CD4-positive, alpha-beta T cell (primary cell): ENCODE results near the gene AZU1. TPM values are rescaled to one million over a fixed set of nuclear protein-coding genes. Genes with fewer than 3 reads are reported as not detected.
A peak's percentile ranks its signal among the peaks of the same experiment; 100 is the strongest.

Experiments
- ATAC-seq: fragments of 200-7000 bp; cut with Tn5 transposase; one replicate; pipeline ENCODE4 v1.10.0; 2022; ENCODE audit warnings: mild to moderate bottlenecking; ENCODE audit not compliant: poor library complexity
- CTCF ChIA-PET: fragments of 350-600 bp; sonication (Branson Sonifier 250); formaldehyde crosslinking; loops from one replicate; lab custom pipeline; 2021; ENCODE audit warnings: antibody characterized with exemption, inconsistent platforms; lab: Charles Lee
- POLR2A ChIA-PET: fragments of 350-600 bp; sonication (Branson Sonifier 250); formaldehyde crosslinking; loops from one replicate; lab custom pipeline; 2021; ENCODE audit warnings: antibody characterized with exemption, inconsistent platforms; lab: Charles Lee
- DNase-seq, 14 experiments: peaks; one replicate each; pipeline ENCODE4 v3.0.0-alpha.2; 2013 to 2020; ENCODE audit warnings: mixed read lengths in 2 of 14
- H3K27ac ChIP-seq, 2 donors: one replicate each; pipeline versions ENCODE4 v1.5.1 to v1.7.0; 2013; ENCODE audit warnings: low read length in 2 of 2, low read depth in 1 of 2, mild to moderate bottlenecking in 1 of 2
- H3K27me3 ChIP-seq, 2 experiments: 1 replicate in 1 of 2; 2 replicates in 1 of 2; pipeline versions ENCODE4 v1.6.1 to v1.7.0; 2013; ENCODE audit warnings: low read length in 2 of 2, control low read depth in 1 of 2, mild to moderate bottlenecking in 1 of 2, moderate library complexity in 1 of 2; ENCODE audit not compliant: insufficient read depth in 2 of 2, control insufficient read depth in 1 of 2
- H3K36me3 ChIP-seq: one replicate; pipeline ENCODE4 v1.6.1; 2013; ENCODE audit warnings: low read length, control low read depth; ENCODE audit not compliant: insufficient read depth
- H3K4me1 ChIP-seq: one replicate; pipeline ENCODE4 v1.6.1; 2013; ENCODE audit warnings: low read length, control low read depth; ENCODE audit not compliant: insufficient read depth
- H3K4me3 ChIP-seq: one replicate; pipeline ENCODE4 v1.5.1; 2013; ENCODE audit warnings: mild to moderate bottlenecking, low read length, moderate library complexity
- H3K9me3 ChIP-seq, 2 experiments: 1 replicate in 1 of 2; 2 replicates in 1 of 2; pipeline versions ENCODE4 v1.6.1 to v1.7.0; 2013; ENCODE audit warnings: low read length in 2 of 2, mild to moderate bottlenecking in 2 of 2, control low read depth in 1 of 2, moderate library complexity in 1 of 2; ENCODE audit not compliant: control insufficient read depth in 1 of 2, insufficient read depth in 1 of 2
- H3K27ac Mint-ChIP-seq: one replicate; pipeline ENCODE4 v1.8.0; 2020; ENCODE audit warnings: mixed read lengths
- H3K27me3 Mint-ChIP-seq: one replicate; pipeline ENCODE4 v1.8.0; 2021; ENCODE audit warnings: mixed read lengths
- H3K36me3 Mint-ChIP-seq: one replicate; pipeline ENCODE4 v1.8.0; 2021; ENCODE audit warnings: low read depth, mixed read lengths
- H3K4me1 Mint-ChIP-seq: one replicate; pipeline ENCODE4 v1.8.0; 2021; ENCODE audit warnings: low read depth, mixed read lengths
- H3K4me3 Mint-ChIP-seq: one replicate; pipeline ENCODE4 v1.8.0; 2020; ENCODE audit warnings: mild to moderate bottlenecking, mixed read lengths
- H3K9me3 Mint-ChIP-seq: one replicate; pipeline ENCODE4 v1.8.0; 2020; ENCODE audit warnings: mixed read lengths
- intact Hi-C, 2 experiments: fragments of 100-400 bp; cut with DNase I in 1 of 2; cut with micrococcal nuclease in 1 of 2; formaldehyde crosslinking; loops; one replicate each; pipeline versions ENCODE4 v1.15.1 to v1.9.0; 2023 to 2025; cut with DNase I, micrococcal nuclease
- total RNA-seq, 174 experiments: library from RNA in 2 of 174; stranded (reverse) in 2 of 174; gene quantifications; one replicate each; pipeline ENCODE4 v1.2.3 and lab custom pipeline; 2021 to 2026
- TF ChIP-seq, protein P1 (sequence below): fragments of 200-600 bp; IDR thresholded peaks from one replicate; pipeline ENCODE4 v1.8.0; 2022; ENCODE audit warnings: antibody characterized with exemption, mild to moderate bottlenecking

Gene AZU1
- total RNA-seq, 2 experiments from 2014 or later = 0.47 to 0.49 TPM

DNA sequence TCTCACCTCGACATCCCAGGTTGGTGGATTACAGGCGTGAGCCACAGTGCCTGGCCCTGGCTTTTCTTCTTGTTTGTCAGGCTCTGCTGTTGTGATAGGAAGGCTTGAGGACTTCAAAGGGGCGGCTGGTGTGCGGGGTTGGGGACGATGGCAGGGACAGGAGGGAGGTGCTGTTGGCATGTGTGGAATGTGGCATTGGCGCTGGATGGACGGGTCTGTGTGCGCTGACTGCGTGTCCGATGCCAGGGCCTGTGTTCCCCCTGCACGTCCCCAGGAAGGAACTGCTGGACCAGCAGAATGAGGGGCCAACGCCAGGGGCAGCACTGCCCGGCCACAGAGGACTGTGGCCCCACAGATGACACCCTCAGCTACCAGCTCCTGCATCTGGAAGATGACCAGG is 43.1 kb upstream of the AZU1 start:
- DNase-seq (no peak), ATAC-seq (no peak)
- H3K9me3 Mint-ChIP-seq = no peaks in the 10 kb centered on the region
- peaks cover 7% of the 10 kb centered on the region for H3K4me1 Mint-ChIP-seq
- Histone ChIP-seq H3K27ac (no peak overlapping the region), H3K9me3 (no peaks in the 10 kb centered on the region), H3K4me3 (no peak overlapping the region), H3K27me3 (peaks cover 0 to 2% of the 10 kb centered on the region in 2 experiments), H3K36me3 (no peaks in the 10 kb centered on the region), H3K4me1 (peaks cover 7% of the 10 kb centered on the region)
- no peaks in the 10 kb centered on the region for H3K36me3 Mint-ChIP-seq
- ChIA-PET POLR2A (interaction anchor here (0.6 kb wide), 1 partner anchor 570 kb away, joined by 7 read pairs; a partner anchor contains a TSS), CTCF (interaction anchor here (0.7 kb wide), 1 partner anchor 12 kb away, joined by 3 read pairs; no protein-coding TSS in a partner anchor)
- H3K27ac Mint-ChIP-seq = no peak overlapping the region
- peaks cover 2% of the 10 kb centered on the region for H3K27me3 Mint-ChIP-seq
- TF ChIP-seq, protein P1, sequence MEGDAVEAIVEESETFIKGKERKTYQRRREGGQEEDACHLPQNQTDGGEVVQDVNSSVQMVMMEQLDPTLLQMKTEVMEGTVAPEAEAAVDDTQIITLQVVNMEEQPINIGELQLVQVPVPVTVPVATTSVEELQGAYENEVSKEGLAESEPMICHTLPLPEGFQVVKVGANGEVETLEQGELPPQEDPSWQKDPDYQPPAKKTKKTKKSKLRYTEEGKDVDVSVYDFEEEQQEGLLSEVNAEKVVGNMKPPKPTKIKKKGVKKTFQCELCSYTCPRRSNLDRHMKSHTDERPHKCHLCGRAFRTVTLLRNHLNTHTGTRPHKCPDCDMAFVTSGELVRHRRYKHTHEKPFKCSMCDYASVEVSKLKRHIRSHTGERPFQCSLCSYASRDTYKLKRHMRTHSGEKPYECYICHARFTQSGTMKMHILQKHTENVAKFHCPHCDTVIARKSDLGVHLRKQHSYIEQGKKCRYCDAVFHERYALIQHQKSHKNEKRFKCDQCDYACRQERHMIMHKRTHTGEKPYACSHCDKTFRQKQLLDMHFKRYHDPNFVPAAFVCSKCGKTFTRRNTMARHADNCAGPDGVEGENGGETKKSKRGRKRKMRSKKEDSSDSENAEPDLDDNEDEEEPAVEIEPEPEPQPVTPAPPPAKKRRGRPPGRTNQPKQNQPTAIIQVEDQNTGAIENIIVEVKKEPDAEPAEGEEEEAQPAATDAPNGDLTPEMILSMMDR = no peak
- H3K4me3 Mint-ChIP-seq = no peak overlapping the region
- intact Hi-C loops = no loop called here

DNA sequence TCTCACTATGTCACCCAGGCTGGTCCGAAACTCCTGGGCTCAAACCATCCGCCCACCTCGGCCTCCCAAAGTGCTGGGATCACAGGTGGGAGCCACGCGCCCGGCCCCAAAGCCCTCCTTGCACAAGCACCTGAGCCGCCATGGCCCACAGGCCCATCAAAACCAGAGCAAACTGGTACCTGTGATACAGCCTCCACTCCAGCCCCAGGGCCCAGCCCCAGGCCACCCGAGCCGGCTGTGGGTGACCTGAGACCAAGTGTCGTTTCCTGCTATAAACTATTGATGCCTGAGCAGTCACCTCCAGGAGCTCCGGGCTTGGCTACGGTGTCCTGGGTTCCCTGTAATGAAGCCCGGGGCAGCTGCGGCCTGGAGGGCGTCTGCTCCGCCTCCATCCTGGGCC is 40.1 kb upstream of the AZU1 start:
- H3K9me3 ChIP-seq = no peaks in the 10 kb centered on the region
- Mint-ChIP-seq H3K27me3 (peaks cover 6% of the 10 kb centered on the region), H3K27ac (no peak overlapping the region), H3K4me3 (no peak overlapping the region), H3K4me1 (peaks cover 7% of the 10 kb centered on the region), H3K9me3 (no peaks in the 10 kb centered on the region), H3K36me3 (no peaks in the 10 kb centered on the region)
- no peaks in the 10 kb centered on the region for H3K36me3 ChIP-seq
- ATAC-seq (no peak), DNase-seq (no peak)
- POLR2A ChIA-PET = no interaction called here
- TF ChIP-seq, protein P1 = no peak
- H3K27me3 ChIP-seq = peaks cover 0 to 2% of the 10 kb centered on the region in 2 experiments
- peaks cover 7% of the 10 kb centered on the region for H3K4me1 ChIP-seq
- CTCF ChIA-PET = no interaction called here
- H3K4me3 ChIP-seq = no peak overlapping the region
- intact Hi-C loops = no loop called here
- no peak overlapping the region for H3K27ac ChIP-seq

DNA sequence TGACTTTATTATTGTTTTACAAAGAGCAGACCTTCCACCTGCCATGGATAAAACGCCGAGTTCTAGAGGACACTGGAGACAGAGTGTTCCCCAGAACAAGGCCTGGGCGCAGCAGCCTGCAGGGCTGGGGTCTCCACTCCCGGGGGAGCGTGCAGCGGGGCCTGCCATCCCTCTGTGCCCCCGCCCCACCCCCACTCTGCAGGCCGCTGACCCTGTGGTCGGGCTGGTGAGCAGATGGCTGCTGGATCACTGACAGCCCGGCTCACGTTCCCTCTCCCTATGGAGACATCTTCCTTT is 39.0 kb upstream of the AZU1 start:
- Mint-ChIP-seq H3K27me3 (peaks cover 6% of the 10 kb centered on the region), H3K4me3 (no peak overlapping the region), H3K9me3 (no peaks in the 10 kb centered on the region), H3K36me3 (no peaks in the 10 kb centered on the region), H3K27ac (no peak overlapping the region), H3K4me1 (peaks cover 7% of the 10 kb centered on the region)
- intact Hi-C loops = no loop called here
- ATAC-seq (no peak), DNase-seq (peak in 1 of 14 experiments; percentile 18)
- Histone ChIP-seq H3K4me1 (peaks cover 7% of the 10 kb centered on the region), H3K4me3 (no peak overlapping the region), H3K27ac (no peak overlapping the region), H3K27me3 (no peaks in the 10 kb centered on the region), H3K36me3 (no peaks in the 10 kb centered on the region), H3K9me3 (no peaks in the 10 kb centered on the region)
- TF ChIP-seq, protein P1 = no peak
- ChIA-PET POLR2A (interaction anchor here (1.0 kb wide), 1 partner anchor 74 kb away, joined by 3 read pairs; no protein-coding TSS in a partner anchor), CTCF (no interaction called here)
